SK-N-SH (cell line): ENCODE results near the gene KIF9.
"Not testable (repeated sequence)": the region's sequence is repeated elsewhere in the genome, so short reads cannot be mapped to it uniquely, and the experiment has no call there.

Experiments used
- EP300 ChIP-seq, 2 experiments: IDR thresholded peaks; 2 replicates each; pipeline versions ENCODE4 v1.4.0 to v1.6.1; 2012; ENCODE audit warnings: borderline replicate concordance in 1 of 2, low read depth in 1 of 2, low read length in 1 of 2
- JUND ChIP-seq: IDR thresholded peaks from 2 replicates; pipeline ENCODE4 v1.4.0; 2012
- ZBTB33 ChIP-seq: IDR thresholded peaks from 2 replicates; pipeline ENCODE4 v1.4.0; 2012; ENCODE audit warnings: low read depth, borderline replicate concordance

- TF ChIP-seq ZBTB33; JUND; EP300 (IDR thresholded peaks at IDR 0.05; ENCODE audit: borderline replicate concordance in 1 of 2, low read depth in 1 of 2, low read length in 1 of 2): not testable (repeated sequence)
These were observed 9.3 kb upstream of the KIF9 start for GRCh38 chr3:47291754-47292420.
